ENCODE measurements around the gene UBE2R2. TPM values are rescaled to one million over a fixed set of nuclear protein-coding genes. Genes with fewer than 3 reads are reported as not detected.

Gene UBE2R2
- total RNA-seq, 1 experiment from 2014 or later: 52.1 TPM

DNA sequence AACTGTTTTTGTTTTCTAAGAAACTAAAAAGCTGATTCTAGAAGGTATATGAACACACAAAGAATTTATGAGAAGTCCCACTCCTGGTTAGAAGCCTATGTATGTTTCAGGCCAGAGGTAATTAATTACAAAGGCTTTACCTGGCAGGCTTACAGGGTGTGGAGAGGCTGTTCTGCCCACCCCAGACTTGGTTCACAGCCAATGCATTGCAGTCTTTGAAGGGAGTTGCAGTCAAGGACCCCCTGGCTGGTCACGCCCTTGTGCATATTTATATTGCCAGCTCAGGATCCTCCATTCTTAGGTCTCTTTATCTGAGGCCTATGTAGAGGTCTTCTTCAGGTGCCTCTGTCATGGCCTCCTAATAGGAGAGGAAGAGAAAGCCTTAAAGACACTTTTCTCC, 35.2 kb upstream of the UBE2R2 start:
- Histone ChIP-seq H3T11ph (ENCODE audit: low read length) (no peak overlapping the region), H4K91ac (ENCODE audit: insufficient read length, low read depth, low read length) (no peak overlapping the region), H3K23ac (ENCODE audit: insufficient read length, low read depth, low read length) (no peak overlapping the region), H4K20me1 (ENCODE audit: control insufficient read depth, insufficient read depth, insufficient read length) (no peaks in the 10 kb centered on the region), H3K9ac (ENCODE audit: extremely low read depth, insufficient read length, low read length) (no peak overlapping the region), H2AK5ac (ENCODE audit: insufficient read length, low read length) (no peak overlapping the region), H3K9me3 (ENCODE audit: control insufficient read depth, low read depth, low read length) (no peaks in the 10 kb centered on the region), H3K4ac (ENCODE audit: low read depth, low read length) (no peak overlapping the region), H3K4me2 (ENCODE audit: insufficient read depth, insufficient read length, low read length) (no peak overlapping the region), H3K56ac (ENCODE audit: insufficient read length, low read depth, low read length) (no peak overlapping the region), H3K27me3 (ENCODE audit: insufficient read depth, low read length) (no peaks in the 10 kb centered on the region), H3K27ac (ENCODE audit: insufficient read length, low read depth, low read length) (no peak overlapping the region), H3K18ac (ENCODE audit: insufficient read length, low read depth, low read length) (no peak overlapping the region), H3K23me2 (ENCODE audit: insufficient read length, low read depth, low read length, poor library complexity, severe bottlenecking) (no peaks in the 10 kb centered on the region), H2BK120ac (ENCODE audit: low read depth, low read length, poor library complexity, severe bottlenecking) (no peak overlapping the region), H2BK15ac (ENCODE audit: low read depth, low read length) (no peak overlapping the region), H4K5ac (ENCODE audit: insufficient read length, low read depth, low read length) (no peak overlapping the region), H2BK12ac (ENCODE audit: insufficient read length, low read depth, low read length) (no peak overlapping the region), H3K14ac (ENCODE audit: insufficient read depth, low read length) (no peak overlapping the region), H3K79me1 (ENCODE audit: insufficient read depth, low read depth, low read length, poor library complexity, severe bottlenecking) (no peaks in the 10 kb centered on the region), H2BK20ac (ENCODE audit: low read depth, low read length, poor library complexity, severe bottlenecking) (no peak overlapping the region), H3K4me1 (ENCODE audit: insufficient read depth, low read length) (no peaks in the 10 kb centered on the region; the same call in 1 of the 2 replicates), H2BK5ac (ENCODE audit: insufficient read length, low read length) (no peak overlapping the region), H2AFZ (ENCODE audit: low read length) (no peak overlapping the region), H3K79me2 (ENCODE audit: insufficient read depth, low read length) (no peaks in the 10 kb centered on the region), H4K8ac (replicated peaks; ENCODE audit: insufficient read length, low read depth, low read length) (no peak overlapping the region)
- Mint-ChIP-seq H3K9me3 (no peaks in the 10 kb centered on the region), H3K36me3 (ENCODE audit: insufficient read depth in 1 of 3, low read depth in 3 of 3) (no peaks in the 10 kb centered on the region), H3K4me1 (peaks cover 3 to 5% of the 10 kb centered on the region in 2 experiments), H3K4me3 (no peak overlapping the region), H3K27me3 (ENCODE audit: low read depth) (peaks cover 5% of the 10 kb centered on the region), H3K27ac (no peak overlapping the region)
- TF ChIP-seq, protein P1, sequence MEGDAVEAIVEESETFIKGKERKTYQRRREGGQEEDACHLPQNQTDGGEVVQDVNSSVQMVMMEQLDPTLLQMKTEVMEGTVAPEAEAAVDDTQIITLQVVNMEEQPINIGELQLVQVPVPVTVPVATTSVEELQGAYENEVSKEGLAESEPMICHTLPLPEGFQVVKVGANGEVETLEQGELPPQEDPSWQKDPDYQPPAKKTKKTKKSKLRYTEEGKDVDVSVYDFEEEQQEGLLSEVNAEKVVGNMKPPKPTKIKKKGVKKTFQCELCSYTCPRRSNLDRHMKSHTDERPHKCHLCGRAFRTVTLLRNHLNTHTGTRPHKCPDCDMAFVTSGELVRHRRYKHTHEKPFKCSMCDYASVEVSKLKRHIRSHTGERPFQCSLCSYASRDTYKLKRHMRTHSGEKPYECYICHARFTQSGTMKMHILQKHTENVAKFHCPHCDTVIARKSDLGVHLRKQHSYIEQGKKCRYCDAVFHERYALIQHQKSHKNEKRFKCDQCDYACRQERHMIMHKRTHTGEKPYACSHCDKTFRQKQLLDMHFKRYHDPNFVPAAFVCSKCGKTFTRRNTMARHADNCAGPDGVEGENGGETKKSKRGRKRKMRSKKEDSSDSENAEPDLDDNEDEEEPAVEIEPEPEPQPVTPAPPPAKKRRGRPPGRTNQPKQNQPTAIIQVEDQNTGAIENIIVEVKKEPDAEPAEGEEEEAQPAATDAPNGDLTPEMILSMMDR (conservative IDR thresholded peaks at IDR 0.05): no peak
- DNase-seq: no peak
- no CpG with 5 or more reads among the region's 1 CpG for WGBS (ENCODE audit: extremely low coverage, insufficient read length, low lambda C conversion rate)
